ENCODE measurements around the gene KTN1.

DNA sequence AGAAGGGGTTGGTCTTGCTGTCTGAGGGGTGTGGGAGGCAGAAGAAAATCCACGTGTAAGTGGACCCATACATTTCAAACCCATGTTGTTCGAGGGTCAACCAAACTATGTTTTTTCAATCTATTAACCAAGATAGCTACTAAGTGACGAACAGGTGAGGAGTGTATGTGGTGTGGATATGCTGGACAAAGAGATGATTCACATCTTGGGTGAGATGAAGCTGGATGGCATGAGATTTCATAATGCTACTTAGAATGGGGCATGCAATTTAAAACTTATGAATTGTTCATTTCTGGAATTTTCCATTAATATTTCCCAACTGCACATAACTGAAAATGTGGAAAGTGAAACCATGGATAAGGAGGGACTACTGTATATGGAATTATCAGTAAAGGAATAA lies 17.9 kb upstream of the KTN1 start:
- TF ChIP-seq, protein P1, sequence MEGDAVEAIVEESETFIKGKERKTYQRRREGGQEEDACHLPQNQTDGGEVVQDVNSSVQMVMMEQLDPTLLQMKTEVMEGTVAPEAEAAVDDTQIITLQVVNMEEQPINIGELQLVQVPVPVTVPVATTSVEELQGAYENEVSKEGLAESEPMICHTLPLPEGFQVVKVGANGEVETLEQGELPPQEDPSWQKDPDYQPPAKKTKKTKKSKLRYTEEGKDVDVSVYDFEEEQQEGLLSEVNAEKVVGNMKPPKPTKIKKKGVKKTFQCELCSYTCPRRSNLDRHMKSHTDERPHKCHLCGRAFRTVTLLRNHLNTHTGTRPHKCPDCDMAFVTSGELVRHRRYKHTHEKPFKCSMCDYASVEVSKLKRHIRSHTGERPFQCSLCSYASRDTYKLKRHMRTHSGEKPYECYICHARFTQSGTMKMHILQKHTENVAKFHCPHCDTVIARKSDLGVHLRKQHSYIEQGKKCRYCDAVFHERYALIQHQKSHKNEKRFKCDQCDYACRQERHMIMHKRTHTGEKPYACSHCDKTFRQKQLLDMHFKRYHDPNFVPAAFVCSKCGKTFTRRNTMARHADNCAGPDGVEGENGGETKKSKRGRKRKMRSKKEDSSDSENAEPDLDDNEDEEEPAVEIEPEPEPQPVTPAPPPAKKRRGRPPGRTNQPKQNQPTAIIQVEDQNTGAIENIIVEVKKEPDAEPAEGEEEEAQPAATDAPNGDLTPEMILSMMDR (IDR thresholded peaks at IDR 0.05; ENCODE audit: insufficient read depth, low read length, poor library complexity, severe bottlenecking), result no peak
- no peak for TF ChIP-seq EZH2phosphoT487 (conservative IDR thresholded peaks at IDR 0.05; ENCODE audit: low read length)
